ENCODE results near the gene VSNL1. TPM values are rescaled to one million over a fixed set of nuclear protein-coding genes. Genes with fewer than 3 reads are reported as not detected.

VSNL1 gene
- total RNA-seq, 3 donors from 2014 or later, result not detected

DNA sequence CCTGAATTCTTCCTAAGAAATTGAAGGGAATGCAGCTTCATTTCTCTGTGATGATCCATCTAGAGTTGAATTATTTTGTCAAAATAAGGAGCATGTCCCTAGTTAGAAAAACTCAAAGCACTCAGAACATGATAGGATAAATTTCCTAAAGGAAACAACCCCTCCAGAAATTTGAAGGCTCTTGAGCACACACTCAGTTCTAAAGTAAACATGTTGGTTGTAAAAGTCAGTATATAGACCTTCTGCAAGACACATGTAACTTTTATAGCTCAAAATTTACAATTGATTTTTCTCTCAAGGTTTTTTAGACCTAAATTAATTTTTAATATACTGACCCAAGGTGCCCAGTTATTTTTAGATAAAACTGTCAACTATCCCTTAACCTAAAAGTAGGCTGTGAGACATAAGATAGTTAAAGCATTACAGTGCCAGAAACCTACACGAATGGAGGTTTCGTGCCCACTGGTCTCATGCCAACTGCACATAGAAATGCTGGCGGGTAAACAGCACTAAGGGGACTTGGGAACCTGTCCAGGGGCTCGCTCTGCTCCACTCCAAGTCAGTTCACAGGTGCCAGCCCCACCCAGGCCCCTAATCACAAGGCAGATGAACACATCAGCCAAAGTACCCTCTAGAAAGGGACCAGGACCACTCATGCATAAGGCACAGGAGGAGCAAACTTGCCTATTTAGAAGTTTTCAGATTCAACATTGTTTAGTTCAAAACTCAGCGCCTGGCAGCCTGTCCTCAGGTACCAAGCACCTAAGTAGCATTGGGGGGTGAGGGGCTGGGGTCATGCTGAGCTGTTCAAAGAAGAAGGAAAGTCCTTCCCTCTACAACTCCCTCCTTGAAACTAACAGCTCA lies 106.6 kb downstream of the VSNL1 start:
- DNase-seq (no peak), ATAC-seq (no peak)
- Mint-ChIP-seq H3K36me3 (ENCODE audit: insufficient read depth) (no peaks in the 10 kb centered on the region), H3K27me3 (ENCODE audit: low read depth) (no peaks in the 10 kb centered on the region), H3K9me3 (no peaks in the 10 kb centered on the region), H3K4me3 (no peak overlapping the region), H3K4me1 (ENCODE audit: low read depth) (peaks cover 4% of the 10 kb centered on the region)

DNA sequence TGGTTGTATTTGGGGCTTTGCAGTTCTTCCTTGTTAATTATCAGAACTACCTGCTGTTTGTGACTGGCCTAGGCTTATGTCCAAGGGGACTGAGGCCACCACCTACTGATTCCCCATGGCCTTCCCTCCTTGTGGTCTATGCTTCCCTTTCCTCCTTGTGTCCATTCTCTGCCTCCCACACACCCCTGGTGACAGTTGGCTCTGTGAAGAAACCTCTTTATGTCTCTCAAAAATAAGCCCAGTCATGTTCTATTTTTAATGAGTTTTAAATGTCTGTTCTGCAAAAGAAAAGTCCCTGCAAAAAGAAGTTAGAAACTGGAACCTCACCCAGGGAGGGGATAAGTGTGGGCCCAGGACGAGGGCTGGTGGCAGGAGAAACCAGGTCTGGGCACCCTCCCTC lies 108.1 kb downstream of the VSNL1 start:
- DNase-seq (no peak), ATAC-seq (no peak)
- Mint-ChIP-seq H3K9me3 (no peaks in the 10 kb centered on the region), H3K4me3 (no peak overlapping the region), H3K36me3 (ENCODE audit: insufficient read depth) (no peaks in the 10 kb centered on the region), H3K4me1 (ENCODE audit: low read depth) (peaks cover 2% of the 10 kb centered on the region), H3K27me3 (ENCODE audit: low read depth) (no peaks in the 10 kb centered on the region)

GRCh38 chr2:17649026-17649425 lies 108.5 kb downstream of the VSNL1 start:
- DNase-seq (no peak), ATAC-seq (no peak)
- Mint-ChIP-seq H3K27me3 (ENCODE audit: low read depth) (no peaks in the 10 kb centered on the region), H3K36me3 (ENCODE audit: insufficient read depth) (no peaks in the 10 kb centered on the region), H3K4me3 (no peak overlapping the region), H3K4me1 (ENCODE audit: low read depth) (peaks cover 2% of the 10 kb centered on the region), H3K9me3 (no peaks in the 10 kb centered on the region)

DNA sequence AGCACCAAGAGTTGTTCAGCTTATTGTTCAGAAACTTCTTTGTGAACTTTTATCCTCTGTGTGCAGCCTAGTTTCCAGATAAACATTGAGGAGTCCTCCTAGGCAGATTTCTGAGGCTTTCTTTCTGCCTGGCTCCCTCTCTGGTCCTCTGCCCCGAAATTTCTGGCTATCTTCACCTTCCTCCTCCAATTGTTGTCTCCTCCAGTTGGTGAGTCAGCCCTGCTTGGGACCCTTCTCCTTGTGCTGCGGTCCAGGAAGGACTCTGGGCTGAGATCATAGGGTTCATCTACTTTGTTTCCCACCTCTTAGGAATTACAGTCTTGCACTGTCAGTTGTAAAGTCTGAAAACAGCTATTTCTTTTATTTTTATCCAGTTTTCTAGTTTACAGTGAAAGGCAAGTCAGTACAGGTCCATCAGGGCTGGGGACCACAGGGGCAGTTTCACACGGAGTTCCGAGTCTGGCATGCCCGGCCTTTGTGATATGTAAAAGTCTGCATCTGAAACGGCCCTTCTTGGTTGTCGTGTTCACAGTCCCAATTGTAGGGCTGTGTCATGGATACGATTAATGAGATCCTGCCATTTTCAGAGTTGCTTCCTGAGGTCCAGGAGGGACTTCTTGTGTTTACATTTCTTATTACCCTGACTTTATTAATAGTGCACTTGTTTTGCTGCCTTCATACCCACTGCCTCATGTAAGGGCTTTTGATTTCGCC lies 112.3 kb downstream of the VSNL1 start:
- ATAC-seq (no peak), DNase-seq (no peak)
- H3K4me1 Mint-ChIP-seq (ENCODE audit: low read depth), result no peaks in the 10 kb centered on the region
- no peak overlapping the region for H3K4me3 Mint-ChIP-seq
- H3K27me3 Mint-ChIP-seq (ENCODE audit: low read depth), result no peaks in the 10 kb centered on the region
- no peaks in the 10 kb centered on the region for H3K9me3 Mint-ChIP-seq
- no peaks in the 10 kb centered on the region for H3K36me3 Mint-ChIP-seq (ENCODE audit: insufficient read depth)

DNA sequence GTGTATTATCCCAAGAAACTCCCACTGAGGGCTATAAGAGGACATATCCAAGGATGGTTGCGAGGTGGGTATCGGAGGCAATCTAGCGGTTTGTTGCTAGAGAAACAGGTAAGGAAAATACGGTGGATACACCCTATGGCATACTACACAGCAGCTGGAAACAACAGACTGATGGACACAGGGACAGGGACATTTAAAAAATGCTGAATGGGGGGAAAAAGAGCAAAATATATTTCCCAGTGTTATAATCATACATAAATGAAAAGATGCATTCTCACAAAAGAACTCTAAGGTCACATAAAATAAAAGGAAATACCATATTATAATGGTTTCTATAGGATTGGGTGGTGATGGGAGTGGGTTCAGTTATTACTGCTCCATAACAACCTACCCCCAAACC lies 117.3 kb downstream of the VSNL1 start:
- no peak for ATAC-seq
- H3K36me3 Mint-ChIP-seq (ENCODE audit: insufficient read depth), result peaks cover 8% of the 10 kb centered on the region

GRCh38 chr2:17658251-17658843 lies 117.9 kb downstream of the VSNL1 start:
- Mint-ChIP-seq H3K36me3 (ENCODE audit: insufficient read depth) (peaks cover 11% of the 10 kb centered on the region), H3K27me3 (ENCODE audit: low read depth) (no peaks in the 10 kb centered on the region), H3K4me1 (ENCODE audit: low read depth) (peaks cover 5% of the 10 kb centered on the region), H3K4me3 (no peak overlapping the region), H3K9me3 (no peaks in the 10 kb centered on the region)
- no peak for DNase-seq
- peak; percentile 71 to 82 for ATAC-seq

More for the DNA sequence above, 117.3 kb downstream of the VSNL1 start:
- H3K4me3 Mint-ChIP-seq, result no peak overlapping the region
- peaks cover 5% of the 10 kb centered on the region for H3K4me1 Mint-ChIP-seq (ENCODE audit: low read depth)
- no peaks in the 10 kb centered on the region for H3K27me3 Mint-ChIP-seq (ENCODE audit: low read depth)
- DNase-seq, result no peak
- H3K9me3 Mint-ChIP-seq, result no peaks in the 10 kb centered on the region

- no peak overlapping the region for H3K4me3 Mint-ChIP-seq
Observed at GRCh38 chr2:17660219-17660618, 119.7 kb downstream of the VSNL1 start.

DNA sequence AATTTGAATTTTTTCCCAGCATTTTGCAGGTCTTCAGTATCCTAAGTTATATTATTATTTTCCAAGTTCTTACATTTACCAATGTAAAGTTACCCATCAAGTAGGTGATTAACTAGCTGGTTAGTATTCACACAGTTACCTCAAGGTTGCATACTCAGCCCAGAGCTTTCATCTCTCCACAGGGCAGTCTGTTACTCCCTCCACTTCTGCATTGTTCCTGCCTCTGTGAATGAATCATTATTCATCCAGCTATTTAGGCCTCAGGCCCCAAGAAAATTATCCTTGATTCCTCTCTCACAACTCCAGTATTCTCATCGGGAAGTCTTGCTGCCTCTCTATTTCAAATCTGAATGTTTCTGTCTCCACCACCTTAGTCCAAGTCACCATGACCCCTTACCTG lies 121.0 kb downstream of the VSNL1 start:
- Mint-ChIP-seq H3K9me3 (no peaks in the 10 kb centered on the region), H3K36me3 (ENCODE audit: insufficient read depth) (peaks cover 26% of the 10 kb centered on the region), H3K4me1 (ENCODE audit: low read depth) (peaks cover 5% of the 10 kb centered on the region), H3K27me3 (ENCODE audit: low read depth) (no peaks in the 10 kb centered on the region), H3K4me3 (no peak overlapping the region)
- no peak for DNase-seq
- ATAC-seq, result no peak

More at GRCh38 chr2:17660219-17660618, 119.7 kb downstream of the VSNL1 start:
- Mint-ChIP-seq H3K4me1 (ENCODE audit: low read depth) (peaks cover 5% of the 10 kb centered on the region), H3K27me3 (ENCODE audit: low read depth) (no peaks in the 10 kb centered on the region), H3K36me3 (ENCODE audit: insufficient read depth) (peaks cover 18% of the 10 kb centered on the region), H3K9me3 (no peaks in the 10 kb centered on the region)
- no peak for DNase-seq
- no peak for ATAC-seq

DNA sequence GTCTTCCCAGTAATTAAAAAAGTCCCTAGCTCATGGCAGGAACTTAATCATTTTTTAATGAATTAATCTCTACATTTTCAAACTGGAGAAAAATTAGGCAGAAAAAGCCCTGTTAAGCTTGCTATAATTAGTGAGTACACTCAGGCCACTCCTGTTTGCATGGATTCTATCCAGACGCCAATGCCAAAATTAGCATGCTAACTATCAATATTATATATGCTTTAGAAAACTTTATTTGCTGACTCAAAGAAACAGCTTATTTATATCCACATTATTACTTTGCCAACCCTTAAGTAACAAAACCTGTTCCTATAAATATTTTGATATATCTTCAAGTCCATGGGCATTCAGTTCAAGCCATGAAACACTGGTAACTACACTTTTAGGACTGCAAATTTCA lies 122.2 kb downstream of the VSNL1 start:
- Mint-ChIP-seq H3K27me3 (ENCODE audit: low read depth) (no peaks in the 10 kb centered on the region), H3K4me1 (ENCODE audit: low read depth) (peaks cover 5% of the 10 kb centered on the region), H3K36me3 (ENCODE audit: insufficient read depth) (peaks cover 28% of the 10 kb centered on the region), H3K4me3 (no peak overlapping the region), H3K9me3 (no peaks in the 10 kb centered on the region)
- ATAC-seq (no peak), DNase-seq (no peak)

DNA sequence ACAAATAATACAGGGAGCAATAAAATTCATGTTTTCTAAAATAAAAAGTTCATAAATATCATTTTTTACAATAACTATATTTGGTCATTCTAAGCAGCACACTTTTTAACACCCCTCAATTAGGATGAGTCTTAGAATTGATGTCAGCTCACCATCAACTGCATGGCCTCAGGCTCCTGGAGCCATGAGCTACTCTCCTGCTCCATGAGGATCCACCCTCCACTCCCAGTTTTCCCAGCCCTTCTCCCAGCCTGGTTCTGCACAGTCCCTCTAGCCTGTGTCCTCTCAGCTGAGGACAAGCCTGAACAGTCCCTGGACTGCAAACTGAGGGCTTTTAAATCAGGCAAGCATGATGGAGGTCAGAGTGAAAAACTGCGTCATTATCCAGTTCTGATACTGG lies 124.0 kb downstream of the VSNL1 start:
- DNase-seq (no peak), ATAC-seq (no peak)
- Mint-ChIP-seq H3K36me3 (ENCODE audit: insufficient read depth) (peaks cover 39% of the 10 kb centered on the region), H3K4me3 (no peak overlapping the region), H3K27me3 (ENCODE audit: low read depth) (no peaks in the 10 kb centered on the region), H3K4me1 (ENCODE audit: low read depth) (no peaks in the 10 kb centered on the region), H3K9me3 (no peaks in the 10 kb centered on the region)

DNA sequence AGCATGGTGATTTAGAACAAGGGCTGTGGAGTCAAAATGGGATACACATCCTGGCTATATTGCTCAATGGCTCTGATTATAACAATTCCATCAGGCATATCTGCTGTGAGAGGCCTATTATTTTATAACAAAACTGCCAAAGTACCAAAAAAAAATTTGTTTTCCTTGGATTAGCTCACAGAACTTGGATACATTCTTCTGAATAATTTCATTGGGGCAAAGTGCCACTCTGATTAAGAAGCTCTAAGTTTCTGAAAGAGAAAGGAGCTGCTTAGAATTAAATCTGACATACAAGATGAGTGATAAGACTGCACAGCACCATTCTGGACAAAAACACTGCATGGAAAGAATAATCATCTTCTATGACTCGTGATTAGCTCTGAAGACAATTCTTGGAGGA lies 127.4 kb downstream of the VSNL1 start:
- DNase-seq (no peak), ATAC-seq (no peak)
- H3K9me3 Mint-ChIP-seq, result no peaks in the 10 kb centered on the region
- no peaks in the 10 kb centered on the region for H3K27me3 Mint-ChIP-seq (ENCODE audit: low read depth)
- H3K36me3 Mint-ChIP-seq (ENCODE audit: insufficient read depth), result peaks cover 39% of the 10 kb centered on the region
- H3K4me3 Mint-ChIP-seq, result no peak overlapping the region
- peaks cover 7% of the 10 kb centered on the region for H3K4me1 Mint-ChIP-seq (ENCODE audit: low read depth)

DNA sequence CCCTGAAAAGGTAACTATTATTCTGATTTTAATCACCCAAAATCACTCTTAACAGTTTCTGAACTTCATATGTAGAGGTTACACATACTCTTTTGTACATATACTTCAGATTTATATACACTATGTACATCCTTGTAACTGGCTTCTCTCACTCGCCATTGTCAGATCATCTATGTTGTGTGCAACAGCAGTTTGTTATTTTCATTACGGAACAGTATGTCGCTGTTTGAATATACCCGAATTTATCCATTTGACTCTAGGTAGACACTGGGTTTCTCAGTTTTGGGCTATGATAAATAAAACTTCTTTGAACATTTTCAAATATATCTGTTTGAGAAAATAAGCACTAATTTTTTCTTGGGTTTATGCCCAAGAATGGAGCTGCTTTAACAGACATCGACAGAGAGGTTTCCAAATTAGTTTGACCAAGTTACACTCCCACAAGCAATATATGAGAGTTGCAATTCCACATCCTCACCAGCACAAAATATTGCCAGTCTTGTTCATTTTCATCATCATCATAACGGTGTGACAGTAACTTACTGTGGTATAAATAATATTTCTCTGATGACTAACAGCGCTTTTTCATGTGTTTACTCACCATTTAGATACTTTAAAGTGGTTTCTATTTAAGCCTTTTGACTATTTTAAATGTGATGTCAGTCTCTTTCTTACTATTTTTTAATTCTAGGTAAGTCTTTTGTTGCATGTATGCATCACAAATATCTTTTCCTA lies 132.3 kb downstream of the VSNL1 start:
- no peaks in the 10 kb centered on the region for H3K9me3 Mint-ChIP-seq
- DNase-seq, result no peak
- H3K36me3 Mint-ChIP-seq (ENCODE audit: insufficient read depth), result peaks cover 26% of the 10 kb centered on the region
- no peak overlapping the region for H3K4me3 Mint-ChIP-seq
- peak; percentile 91 to 93 for ATAC-seq
- H3K4me1 Mint-ChIP-seq (ENCODE audit: low read depth), result peaks cover 7% of the 10 kb centered on the region
- H3K27me3 Mint-ChIP-seq (ENCODE audit: low read depth), result no peaks in the 10 kb centered on the region

GRCh38 chr2:17674817-17675216 lies 134.3 kb downstream of the VSNL1 start:
- no peaks in the 10 kb centered on the region for H3K9me3 Mint-ChIP-seq
- DNase-seq (no peak), ATAC-seq (no peak)
- H3K4me1 Mint-ChIP-seq (ENCODE audit: low read depth), result peaks cover 7% of the 10 kb centered on the region
- H3K36me3 Mint-ChIP-seq (ENCODE audit: insufficient read depth), result peaks cover 14% of the 10 kb centered on the region
- no peaks in the 10 kb centered on the region for H3K27me3 Mint-ChIP-seq (ENCODE audit: low read depth)
- no peak overlapping the region for H3K4me3 Mint-ChIP-seq

- DNase-seq, result no peak
- H3K27me3 Mint-ChIP-seq (ENCODE audit: low read depth), result no peaks in the 10 kb centered on the region
- H3K36me3 Mint-ChIP-seq (ENCODE audit: insufficient read depth), result peaks cover 36% of the 10 kb centered on the region
- H3K4me3 Mint-ChIP-seq, result no peak overlapping the region
- ATAC-seq, result no peak
- H3K9me3 Mint-ChIP-seq, result no peaks in the 10 kb centered on the region
- H3K4me1 Mint-ChIP-seq (ENCODE audit: low read depth), result no peaks in the 10 kb centered on the region
Observed at GRCh38 chr2:17680119-17680518, 139.6 kb downstream of the VSNL1 start.

Measured in activated T-cell treated with anti-CD3 and anti-CD28 coated beads, Interleukin-2, amount 50 U/mL, for 4 hours (primary cell).